Medulla oblongata (tissue), 1 donor: ENCODE measurements around the gene RAD23A.
"Not testable (repeated sequence)": the region's sequence is repeated elsewhere in the genome, so short reads cannot be mapped to it uniquely, and the experiment has no call there.

Source experiments
- DNase-seq: peaks from one replicate; pipeline ENCODE4 v3.0.0-alpha.2; 2015; ENCODE audit errors: extremely low spot score

Gene RAD23A

GRCh38 chr19:12955575-12955974, 9.9 kb downstream of the RAD23A start:
- DNase-seq: not testable (repeated sequence)

- no peak for DNase-seq
These were observed 10.3 kb downstream of the RAD23A start for GRCh38 chr19:12955996-12956395.

- DNase-seq: peak; percentile 65
These were observed 11.1 kb downstream of the RAD23A start, which contains the start of gene GADD45GIP1 for GRCh38 chr19:12956446-12957388. GADD45GIP1 (minus strand) TSS chr19:12957223; CDS start chr19:12957212, 11 bp downstream.

GRCh38 chr19:12957389-12957952, 11.8 kb downstream of the RAD23A start:
- not testable (repeated sequence) for DNase-seq

- DNase-seq: no peak
These were observed 13.8 kb downstream of the RAD23A start for GRCh38 chr19:12959481-12959880.

- peak; percentile 83 for DNase-seq
These were observed 19.6 kb downstream of the RAD23A start for GRCh38 chr19:12965017-12965811.

GRCh38 chr19:12965812-12966135, 20.1 kb downstream of the RAD23A start:
- DNase-seq: no peak

GRCh38 chr19:12967907-12968306, 22.2 kb downstream of the RAD23A start:
- no peak for DNase-seq

GRCh38 chr19:12969292-12969988, 23.8 kb downstream of the RAD23A start, which contains the start of gene DAND5:
DAND5 (plus strand) TSS chr19:12969576; CDS start chr19:12969661, 85 bp downstream.
- peak; percentile 74 for DNase-seq

- DNase-seq: no peak
These were observed 24.6 kb downstream of the RAD23A start for GRCh38 chr19:12970070-12970820.

GRCh38 chr19:12973236-12973635, 27.6 kb downstream of the RAD23A start:
- no peak for DNase-seq

- DNase-seq: no peak
These were observed 28.9 kb downstream of the RAD23A start for GRCh38 chr19:12974301-12975220.

- DNase-seq: no peak
These were observed 29.6 kb downstream of the RAD23A start for GRCh38 chr19:12975221-12975741.

- not testable (repeated sequence) for DNase-seq
These were observed 30.4 kb downstream of the RAD23A start for GRCh38 chr19:12976109-12976508.

- no peak for DNase-seq
These were observed 34.3 kb downstream of the RAD23A start for GRCh38 chr19:12979974-12980373.

GRCh38 chr19:12982648-12983047, 37.0 kb downstream of the RAD23A start:
- no peak for DNase-seq

GRCh38 chr19:12983091-12983490, 37.4 kb downstream of the RAD23A start:
- DNase-seq: no peak

- peak; percentile 85 for DNase-seq
These were observed 38.0 kb downstream of the RAD23A start for GRCh38 chr19:12983542-12984142.

- DNase-seq: no peak
These were observed 38.5 kb downstream of the RAD23A start for GRCh38 chr19:12984143-12984627.
